GM18508 (cell line): Measurements from ENCODE around the gene CAPN11.
"Not testable (repeated sequence)": the region's sequence is repeated elsewhere in the genome, so short reads cannot be mapped to it uniquely, and the experiment has no call there.

Source experiments
- ATAC-seq: cut with Tn5 transposase; IDR thresholded peaks from one replicate; pipeline ENCODE4 v1.9.1; 2021; ENCODE audit warnings: moderate number of reproducible peaks; ENCODE audit not compliant: insufficient read depth, unreplicated experiment

Gene CAPN11

GRCh38 chr6:44129841-44130322 is 28.7 kb upstream of the CAPN11 start:
- ATAC-seq = no peak

DNA sequence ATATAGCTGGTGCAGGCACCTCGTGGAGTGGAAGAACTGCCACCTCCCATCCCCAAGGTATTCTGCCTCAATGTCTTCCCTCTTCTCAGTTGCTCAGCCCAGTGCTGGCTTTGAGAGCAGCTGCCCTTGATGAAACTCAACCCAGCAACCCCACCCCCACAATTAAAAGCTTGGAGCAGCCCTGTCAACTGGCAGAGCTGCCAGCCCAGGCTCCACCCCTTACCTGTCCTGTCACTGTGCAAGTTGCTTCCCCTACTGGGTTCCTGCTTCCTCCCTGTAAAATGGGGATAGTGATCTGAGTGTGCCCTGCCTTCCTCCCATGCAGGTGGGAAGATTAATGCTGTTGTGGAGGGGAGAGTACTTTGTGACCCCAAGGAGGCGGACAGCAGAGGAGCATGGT is 26.7 kb upstream of the CAPN11 start:
- no peak for ATAC-seq

DNA sequence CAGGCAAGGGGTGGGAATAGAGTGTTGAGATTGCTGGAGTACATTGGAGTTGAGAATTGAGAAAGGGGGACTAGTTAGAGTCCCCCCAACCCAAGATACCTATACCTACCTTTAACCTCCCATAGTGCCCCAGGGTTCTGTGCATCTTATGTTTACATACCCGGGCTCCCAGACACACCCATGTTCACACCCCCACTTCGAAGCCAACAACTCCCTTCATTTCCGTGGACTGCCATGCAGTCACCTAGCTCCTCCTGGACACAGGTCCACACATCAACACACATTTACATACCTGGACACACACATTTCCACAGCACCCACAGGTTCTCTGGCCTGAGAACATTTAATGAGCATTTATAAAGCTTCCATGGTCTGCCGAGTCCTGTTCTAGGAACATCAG is 26.1 kb upstream of the CAPN11 start:
- no peak for ATAC-seq

DNA sequence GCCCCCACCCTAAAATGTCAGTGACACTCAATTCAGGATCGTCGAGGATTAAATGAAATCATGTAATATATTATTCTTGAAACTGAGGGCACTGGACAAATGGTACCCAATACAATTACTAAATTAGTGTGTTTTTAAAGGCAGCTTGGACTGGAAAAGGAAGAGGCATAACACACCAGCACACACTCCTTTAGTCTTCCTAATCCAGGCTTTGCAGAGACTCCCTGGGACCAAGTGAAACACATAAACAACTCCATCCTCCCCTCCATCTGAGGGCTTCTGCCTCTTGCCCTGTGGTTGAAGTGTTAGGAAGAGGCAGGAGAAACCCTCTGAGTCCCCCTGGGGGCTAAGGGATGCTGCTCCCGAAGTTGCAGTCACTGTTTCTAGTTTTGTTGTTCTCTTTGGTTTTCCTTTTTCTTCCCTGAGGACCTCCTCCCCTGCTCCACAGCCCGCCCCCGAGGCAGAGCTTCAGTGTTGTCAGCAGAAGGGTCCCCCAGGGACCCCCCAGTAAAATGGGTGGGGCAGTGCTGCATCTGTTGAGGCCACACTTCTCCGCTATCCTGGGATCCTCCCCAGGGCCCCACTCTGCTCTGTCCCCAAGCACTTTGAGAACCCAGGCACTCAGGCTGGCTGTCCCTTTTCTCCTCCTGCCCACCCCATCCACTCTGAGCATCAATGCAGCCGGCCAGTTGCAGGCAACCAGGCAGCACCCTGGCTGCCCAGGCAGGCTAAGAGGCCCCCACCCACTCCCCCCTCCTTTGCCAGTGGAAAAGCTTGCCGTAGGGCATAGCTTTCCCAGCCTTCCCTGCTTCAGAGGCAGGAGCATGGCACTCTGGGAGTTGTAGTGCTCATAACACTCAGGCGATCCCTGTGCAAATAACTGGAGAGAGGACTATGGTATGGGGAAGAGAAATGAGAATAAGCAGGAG is 25.4 kb upstream of the CAPN11 start:
- no peak for ATAC-seq

DNA sequence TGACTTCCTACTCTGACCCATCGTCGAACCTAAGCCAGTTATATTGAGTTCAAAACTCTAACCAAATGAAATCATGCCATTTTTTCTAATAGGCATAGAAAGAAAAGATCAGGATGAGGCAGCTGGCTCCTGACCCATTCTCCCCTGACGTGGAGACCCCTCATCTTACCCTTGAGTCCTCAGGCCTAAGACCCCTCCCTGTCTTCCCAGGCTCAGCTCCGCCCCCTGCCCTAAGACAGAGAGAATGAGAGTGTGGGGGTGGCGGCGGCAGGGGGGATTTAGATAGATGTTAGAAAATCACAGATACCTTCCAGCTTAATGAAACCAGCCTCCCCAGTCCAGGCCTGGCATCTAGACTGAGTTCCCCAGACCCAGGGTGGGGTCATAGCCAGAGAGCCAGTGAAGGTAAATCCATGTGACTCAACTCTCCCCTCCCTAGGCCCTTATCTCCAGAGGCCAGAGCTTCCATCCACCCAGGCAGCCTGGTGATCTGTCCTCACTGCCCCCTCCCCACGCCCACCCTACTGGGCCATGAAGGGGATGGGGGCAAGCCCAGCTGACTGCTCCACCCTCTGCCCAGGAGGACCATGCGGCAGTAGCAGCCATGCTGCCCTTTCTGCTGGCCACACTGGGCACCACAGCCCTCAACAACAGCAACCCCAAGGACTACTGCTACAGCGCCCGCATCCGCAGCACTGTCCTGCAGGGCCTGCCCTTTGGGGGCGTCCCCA is 24.5 kb upstream of the CAPN11 start:
- ATAC-seq = no peak

GRCh38 chr6:44135173-44135758 is 23.4 kb upstream of the CAPN11 start:
- no peak for ATAC-seq

DNA sequence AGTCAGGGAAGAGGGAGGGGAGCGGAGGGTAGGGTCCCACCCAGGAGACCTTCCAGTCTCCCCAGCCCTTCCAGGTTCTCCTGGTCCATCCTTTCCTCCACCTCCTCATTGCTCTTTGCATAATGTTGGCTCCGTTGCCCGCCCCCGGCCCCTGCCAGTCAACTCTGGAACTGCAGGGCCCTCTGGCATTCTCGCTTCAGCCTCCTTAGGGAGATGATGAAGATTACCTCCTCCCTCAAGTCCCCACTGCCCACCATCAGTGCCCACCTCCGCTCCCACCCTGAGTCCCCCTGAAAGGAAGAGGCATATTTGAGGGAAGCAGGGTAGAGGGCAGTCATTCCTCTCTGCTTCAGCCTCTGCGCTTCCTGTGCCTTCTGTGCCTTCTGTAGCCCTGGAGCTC is 22.7 kb upstream of the CAPN11 start:
- ATAC-seq = no peak

DNA sequence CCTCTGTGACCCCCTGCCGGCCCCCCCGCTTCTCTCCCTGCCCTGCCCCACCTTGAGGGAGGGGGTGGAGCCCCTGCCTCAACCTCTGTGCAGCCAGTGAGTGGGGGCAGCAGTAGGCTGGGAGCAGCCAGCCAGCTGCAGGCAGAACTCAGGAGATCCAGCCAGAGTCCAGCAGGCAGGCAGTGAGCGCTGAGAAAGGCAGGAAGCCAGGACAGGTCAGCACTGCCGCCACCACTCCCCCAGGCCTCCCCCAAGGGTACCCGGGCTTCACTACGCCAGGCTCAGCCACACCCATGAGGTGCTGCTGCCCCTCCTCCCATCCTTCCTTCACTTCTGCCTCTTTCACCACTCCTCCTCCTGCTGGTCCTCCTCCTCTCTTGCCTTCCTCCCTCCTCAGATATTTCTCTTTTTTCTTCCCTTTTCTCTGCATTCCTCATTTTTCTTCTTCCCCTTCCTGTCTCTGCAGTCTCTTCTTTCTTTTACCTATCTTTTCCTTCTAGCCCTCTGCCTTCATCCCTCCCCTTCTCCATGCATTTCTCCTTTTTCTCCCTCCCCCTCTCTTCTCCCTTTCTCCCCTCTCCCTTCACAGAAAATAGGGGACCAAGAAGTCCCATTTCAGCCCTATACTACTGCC is 19.8 kb upstream of the CAPN11 start:
- no peak for ATAC-seq

DNA sequence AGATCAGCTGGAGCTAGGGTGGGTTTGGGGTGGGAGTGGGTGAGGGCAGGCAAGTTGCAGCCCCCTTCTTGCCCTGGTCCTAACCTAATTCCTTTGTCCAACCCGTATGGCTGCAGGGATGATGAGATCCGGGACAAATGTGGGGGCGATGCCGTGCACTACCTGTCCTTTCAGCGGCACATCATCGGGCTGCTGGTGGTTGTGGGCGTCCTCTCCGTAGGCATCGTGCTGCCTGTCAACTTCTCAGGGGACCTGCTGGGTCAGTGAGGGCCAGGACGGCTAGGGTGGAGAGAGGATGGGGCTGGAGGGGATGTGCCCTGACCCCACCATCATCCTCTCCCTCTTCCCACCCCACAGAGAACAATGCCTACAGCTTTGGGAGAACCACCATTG is 19.3 kb upstream of the CAPN11 start:
- ATAC-seq = no peak

- ATAC-seq = no peak
Observed at GRCh38 chr6:44142835-44143234, 15.8 kb upstream of the CAPN11 start.

- ATAC-seq = no peak
Observed at GRCh38 chr6:44143731-44144130, 14.9 kb upstream of the CAPN11 start.

DNA sequence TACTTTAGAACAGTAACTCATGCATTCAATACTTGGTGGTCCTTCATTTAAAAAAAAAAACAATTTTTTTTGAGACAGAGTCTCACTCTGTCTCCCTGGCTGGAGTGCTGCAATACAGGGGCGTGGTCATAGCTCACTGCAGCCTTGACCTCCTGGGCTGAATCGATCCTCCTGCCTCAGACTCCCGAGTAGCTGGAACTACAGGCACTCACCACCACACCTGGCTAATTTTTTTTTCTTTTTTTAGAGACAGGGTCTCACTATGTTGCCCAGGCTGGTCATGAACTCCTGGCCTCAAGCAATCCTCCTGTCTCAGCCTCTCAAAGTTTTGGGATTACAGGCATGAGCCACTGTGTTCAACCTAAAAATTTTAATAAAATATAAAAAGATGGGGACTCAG is 14.1 kb upstream of the CAPN11 start:
- not testable (repeated sequence) for ATAC-seq

- no peak for ATAC-seq
Observed at GRCh38 chr6:44145839-44146238, 12.8 kb upstream of the CAPN11 start.

GRCh38 chr6:44146685-44147084 is 11.9 kb upstream of the CAPN11 start:
- ATAC-seq = no peak

- ATAC-seq = no peak
Observed at GRCh38 chr6:44147256-44147655, 11.4 kb upstream of the CAPN11 start.

DNA sequence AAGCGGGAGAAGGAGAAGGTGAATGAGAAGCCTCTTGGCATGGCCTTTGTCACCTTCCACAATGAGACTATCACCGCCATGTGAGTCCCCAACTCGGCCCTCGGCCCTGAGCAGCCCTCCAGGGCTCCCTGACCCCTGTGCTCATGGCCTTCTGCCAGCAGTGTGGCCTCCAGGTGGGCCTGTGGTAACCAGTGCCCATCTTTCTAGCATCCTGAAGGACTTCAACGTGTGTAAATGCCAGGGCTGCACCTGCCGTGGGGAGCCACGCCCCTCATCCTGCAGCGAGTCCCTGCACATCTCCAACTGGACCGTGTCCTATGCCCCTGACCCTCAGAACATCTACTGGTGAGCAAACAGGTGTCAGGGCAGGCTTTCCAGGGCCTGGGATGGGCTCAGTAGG is 10.3 kb upstream of the CAPN11 start:
- no peak for ATAC-seq

DNA sequence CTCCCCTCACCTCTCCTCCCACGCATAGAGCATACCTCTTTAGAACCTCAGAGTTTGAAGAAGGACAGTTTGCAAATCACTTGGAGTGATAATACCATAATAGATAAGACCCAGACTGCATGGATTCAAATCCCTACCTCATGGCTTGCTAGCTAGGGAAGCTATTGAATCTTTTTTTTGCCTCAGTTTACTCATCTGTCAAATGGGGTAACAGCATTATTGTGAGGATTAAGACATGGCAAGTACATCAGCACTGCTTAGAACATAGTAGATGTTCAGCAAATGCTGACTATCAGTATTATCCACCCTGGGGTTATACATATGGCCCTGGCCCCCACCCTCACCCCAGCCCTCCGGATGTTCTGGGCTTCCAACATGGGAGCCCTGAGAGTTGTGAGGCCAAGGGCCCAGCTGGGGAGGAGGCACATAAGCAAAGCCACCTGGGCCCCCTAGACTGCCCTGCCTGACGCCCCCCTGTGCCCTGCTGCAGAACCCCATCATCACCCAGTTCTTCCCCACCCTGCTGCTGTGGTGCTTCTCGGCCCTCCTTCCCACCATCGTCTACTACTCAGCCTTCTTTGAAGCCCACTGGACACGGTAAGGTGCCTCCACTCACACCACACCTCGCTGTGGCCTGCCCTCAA is 9.1 kb upstream of the CAPN11 start:
- ATAC-seq = no peak

DNA sequence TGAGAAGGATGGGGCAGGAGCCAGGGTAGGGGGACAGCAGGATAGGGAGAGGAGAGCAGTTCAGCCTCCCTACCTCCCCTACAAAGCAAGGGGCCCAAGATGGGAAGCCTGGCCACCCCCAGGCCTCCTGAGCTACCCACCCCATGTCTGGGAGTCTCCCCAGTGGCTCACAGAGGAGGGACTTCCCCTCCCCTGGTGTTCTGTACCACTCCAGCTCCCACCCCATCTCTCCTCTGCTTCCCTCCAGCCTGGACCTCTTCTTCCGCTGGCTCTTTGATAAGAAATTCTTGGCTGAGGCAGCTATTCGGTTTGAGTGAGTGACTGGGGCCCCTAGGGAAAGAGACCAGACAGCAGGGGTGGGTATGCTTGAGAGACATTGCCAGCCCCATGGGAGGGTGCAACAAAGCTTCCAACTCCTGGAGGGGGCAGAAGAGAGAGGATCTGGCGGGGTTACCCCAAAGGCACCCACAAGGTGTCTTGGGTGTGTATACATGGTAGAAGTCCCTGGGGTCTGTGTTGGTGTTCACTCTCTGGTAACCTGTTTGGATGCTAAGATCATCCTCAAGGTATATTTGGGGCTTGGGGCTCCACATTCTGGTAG is 8.2 kb upstream of the CAPN11 start:
- ATAC-seq = no peak

DNA sequence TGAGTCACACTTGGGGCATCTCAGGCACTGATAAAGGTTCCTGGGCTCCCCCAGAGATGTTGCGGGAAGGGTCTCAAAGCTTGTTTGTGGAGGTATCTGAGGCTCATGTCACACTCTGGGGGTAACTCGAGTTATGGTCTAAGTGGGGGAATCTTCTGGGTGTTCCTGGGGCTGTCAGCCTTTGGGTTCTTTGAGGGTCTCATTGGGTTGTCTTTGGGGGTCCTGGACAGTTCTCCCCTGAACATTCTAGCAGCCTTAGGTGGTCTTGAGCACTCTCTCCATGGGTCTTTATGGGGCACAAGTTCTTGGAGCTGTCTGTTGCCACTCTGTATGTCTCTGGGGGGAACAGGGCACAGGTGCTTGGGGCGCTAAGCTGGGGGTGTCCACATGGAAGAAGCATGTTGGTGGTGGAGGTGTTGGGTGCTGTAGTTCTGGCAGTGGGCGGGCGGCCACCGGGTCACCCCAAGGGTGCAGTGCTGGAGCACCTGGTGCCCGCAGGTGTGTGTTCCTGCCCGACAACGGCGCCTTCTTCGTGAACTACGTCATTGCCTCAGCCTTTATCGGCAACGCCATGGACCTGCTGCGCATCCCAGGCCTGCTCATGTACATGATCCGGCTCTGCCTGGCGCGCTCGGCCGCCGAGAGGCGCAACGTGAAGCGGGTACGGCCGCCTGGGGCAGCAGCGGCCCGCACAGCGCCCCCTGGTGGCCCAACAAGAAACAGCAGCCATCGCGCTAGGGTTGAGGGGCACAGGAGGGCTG is 7.1 kb upstream of the CAPN11 start:
- ATAC-seq = peak; percentile 73
